HG03139 (cell line): ENCODE data around the gene CGNL1.

Experiments
- ATAC-seq: cut with Tn5 transposase; IDR thresholded peaks from one replicate; pipeline ENCODE4 v1.9.1; 2021; ENCODE audit not compliant: unreplicated experiment

The CGNL1 gene, protein sequence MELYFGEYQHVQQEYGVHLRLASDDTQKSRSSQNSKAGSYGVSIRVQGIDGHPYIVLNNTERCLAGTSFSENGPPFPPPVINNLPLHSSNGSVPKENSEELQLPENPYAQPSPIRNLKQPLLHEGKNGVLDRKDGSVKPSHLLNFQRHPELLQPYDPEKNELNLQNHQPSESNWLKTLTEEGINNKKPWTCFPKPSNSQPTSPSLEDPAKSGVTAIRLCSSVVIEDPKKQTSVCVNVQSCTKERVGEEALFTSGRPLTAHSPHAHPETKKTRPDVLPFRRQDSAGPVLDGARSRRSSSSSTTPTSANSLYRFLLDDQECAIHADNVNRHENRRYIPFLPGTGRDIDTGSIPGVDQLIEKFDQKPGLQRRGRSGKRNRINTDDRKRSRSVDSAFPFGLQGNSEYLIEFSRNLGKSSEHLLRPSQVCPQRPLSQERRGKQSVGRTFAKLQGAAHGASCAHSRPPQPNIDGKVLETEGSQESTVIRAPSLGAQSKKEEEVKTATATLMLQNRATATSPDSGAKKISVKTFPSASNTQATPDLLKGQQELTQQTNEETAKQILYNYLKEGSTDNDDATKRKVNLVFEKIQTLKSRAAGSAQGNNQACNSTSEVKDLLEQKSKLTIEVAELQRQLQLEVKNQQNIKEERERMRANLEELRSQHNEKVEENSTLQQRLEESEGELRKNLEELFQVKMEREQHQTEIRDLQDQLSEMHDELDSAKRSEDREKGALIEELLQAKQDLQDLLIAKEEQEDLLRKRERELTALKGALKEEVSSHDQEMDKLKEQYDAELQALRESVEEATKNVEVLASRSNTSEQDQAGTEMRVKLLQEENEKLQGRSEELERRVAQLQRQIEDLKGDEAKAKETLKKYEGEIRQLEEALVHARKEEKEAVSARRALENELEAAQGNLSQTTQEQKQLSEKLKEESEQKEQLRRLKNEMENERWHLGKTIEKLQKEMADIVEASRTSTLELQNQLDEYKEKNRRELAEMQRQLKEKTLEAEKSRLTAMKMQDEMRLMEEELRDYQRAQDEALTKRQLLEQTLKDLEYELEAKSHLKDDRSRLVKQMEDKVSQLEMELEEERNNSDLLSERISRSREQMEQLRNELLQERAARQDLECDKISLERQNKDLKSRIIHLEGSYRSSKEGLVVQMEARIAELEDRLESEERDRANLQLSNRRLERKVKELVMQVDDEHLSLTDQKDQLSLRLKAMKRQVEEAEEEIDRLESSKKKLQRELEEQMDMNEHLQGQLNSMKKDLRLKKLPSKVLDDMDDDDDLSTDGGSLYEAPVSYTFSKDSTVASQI

DNA sequence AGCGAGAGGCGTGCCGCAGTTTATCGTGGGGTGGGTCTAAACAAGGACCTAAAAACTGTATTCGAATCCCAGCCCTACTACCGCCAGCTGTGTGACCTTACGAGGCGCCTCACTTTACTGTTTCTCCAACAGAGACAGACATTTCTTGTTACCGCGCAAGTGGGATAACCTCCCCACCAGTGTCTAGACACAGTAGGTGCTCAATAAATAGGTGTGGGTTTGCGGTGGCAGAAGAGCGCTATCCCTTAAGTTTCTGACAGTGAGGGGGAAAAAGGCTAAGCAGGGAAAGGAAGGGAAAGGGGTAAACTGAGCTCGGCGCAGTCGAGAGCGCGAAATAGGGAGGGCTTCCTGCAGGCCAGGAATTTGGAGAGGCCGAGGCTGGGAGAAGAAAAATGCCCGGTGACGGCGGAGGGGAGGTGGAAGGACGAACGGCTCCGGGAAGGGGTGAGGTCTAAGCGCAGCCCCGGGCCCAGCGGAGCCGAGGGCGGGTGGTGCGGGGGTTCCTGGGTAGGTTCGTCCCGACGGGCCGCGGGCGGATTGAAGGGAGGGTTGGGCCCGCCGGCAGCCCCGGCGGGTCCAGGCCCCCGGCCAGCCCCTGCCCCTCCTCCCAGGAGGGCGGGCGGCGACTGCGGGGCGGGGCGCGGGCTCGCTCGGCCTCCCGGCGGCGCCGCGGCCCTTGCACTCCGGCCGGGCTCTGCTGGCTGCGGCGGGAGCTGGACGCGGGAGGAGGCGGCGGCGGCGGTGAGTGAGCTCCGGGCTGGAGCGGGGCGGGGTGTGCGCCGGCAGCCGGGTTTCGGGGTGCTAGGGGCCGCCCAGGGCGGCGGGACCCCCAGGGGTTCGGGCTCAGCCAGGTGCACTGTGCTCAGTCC is at the start of gene CGNL1:
CGNL1 (plus strand) TSS at position 679 of the 869 bp plus-strand sequence. CDS start 61,495 bp downstream, outside the sequence.
- no peak for ATAC-seq

DNA sequence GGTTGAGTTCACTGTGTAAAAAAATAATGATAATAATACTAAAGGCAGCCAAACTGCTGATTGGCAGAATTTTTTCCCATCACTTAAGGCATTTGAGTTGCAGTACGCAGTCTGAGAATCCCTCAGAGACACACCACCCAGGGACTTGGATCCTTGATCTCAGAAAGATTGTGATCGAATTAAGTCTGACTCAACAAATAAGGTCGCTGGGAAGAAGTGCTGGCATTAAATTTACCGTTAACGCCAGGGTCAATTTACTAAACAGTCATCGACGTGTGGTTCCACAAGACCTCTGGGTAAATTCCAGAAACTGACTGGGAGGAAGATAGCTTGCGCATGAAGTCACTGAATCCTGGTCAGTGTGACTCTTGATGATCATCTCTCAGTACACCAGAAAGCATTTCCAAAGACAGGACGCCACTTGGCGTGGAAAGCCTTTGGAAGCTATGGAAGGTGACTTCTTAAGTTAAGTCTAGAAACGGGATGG is 48.3 kb upstream of the CGNL1 start:
- ATAC-seq: no peak

DNA sequence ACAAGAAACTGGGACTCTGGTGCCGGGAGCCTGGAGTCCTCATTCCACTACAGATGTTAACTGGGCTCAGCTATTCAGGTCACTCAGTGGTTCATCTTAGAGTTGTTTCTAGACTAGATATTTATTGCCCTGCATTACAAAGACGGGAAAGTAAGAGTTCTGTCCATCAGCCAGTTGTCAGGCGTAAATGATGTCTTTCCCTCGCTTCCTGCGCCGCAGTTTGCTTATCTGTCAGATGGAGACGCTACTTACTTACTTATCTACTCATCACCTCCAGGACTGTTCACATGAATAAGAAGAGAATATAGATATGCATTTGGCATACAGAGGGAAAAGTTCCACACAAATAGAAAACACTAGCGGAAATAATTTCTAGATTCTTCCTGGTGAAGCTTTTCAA is 47.8 kb upstream of the CGNL1 start:
- no peak for ATAC-seq

DNA sequence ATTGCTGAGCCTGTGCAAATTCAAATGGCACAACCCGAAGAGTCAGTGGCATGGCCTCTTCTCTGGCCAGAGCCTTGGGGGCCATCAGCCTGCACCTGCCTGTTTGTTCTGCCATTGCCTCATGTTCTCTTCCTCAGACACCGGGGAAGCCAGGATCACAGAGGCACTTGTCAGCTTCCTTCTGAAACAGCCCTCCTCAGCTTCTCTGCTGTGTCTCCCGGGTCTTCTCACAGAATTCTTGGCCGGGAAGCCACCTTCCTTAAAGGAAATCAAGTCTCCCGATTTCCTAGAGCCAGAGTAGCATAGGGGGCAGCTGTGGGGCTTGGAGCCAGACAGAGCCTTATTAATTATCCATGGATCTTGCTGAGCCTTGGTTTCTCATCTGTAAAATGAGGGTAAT is 47.4 kb upstream of the CGNL1 start:
- ATAC-seq: no peak

DNA sequence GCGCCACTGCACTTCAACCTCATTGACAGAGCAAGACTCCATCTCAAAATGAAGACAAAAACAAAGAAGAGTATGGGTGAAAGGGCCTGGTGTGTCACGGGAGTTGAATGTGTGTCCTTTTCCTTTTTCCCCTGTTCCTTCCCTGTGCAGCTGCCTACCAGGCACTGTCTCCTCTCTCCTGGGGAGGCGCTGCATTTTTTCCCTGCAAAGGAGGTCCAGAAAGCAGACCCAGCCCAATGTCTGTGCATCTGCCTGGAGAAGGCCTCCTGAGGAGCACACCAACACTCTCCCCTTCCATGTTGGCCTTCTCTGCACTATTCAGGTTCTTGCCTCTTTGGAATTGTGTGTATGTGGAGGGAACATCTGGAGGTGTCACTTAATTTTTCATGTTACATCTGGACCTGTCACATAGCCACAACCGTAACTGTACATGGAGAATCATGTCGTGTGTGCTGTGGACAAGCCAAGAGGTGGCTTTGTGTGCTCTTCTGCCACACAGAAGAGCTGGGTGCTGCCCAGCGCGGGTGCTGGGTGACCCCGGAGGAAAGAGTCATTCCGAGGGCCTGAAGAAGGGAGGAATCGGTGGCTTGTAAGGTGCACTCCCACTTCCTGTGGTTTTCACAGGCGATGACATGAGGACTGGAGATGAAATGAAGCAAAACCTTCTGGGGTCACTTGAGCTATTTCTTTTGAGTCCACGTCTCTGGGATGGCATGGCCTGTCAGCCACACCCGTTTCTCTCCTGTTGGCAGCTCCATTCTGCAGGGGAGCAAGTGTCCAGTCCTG is 46.5 kb upstream of the CGNL1 start:
- ATAC-seq: no peak

DNA sequence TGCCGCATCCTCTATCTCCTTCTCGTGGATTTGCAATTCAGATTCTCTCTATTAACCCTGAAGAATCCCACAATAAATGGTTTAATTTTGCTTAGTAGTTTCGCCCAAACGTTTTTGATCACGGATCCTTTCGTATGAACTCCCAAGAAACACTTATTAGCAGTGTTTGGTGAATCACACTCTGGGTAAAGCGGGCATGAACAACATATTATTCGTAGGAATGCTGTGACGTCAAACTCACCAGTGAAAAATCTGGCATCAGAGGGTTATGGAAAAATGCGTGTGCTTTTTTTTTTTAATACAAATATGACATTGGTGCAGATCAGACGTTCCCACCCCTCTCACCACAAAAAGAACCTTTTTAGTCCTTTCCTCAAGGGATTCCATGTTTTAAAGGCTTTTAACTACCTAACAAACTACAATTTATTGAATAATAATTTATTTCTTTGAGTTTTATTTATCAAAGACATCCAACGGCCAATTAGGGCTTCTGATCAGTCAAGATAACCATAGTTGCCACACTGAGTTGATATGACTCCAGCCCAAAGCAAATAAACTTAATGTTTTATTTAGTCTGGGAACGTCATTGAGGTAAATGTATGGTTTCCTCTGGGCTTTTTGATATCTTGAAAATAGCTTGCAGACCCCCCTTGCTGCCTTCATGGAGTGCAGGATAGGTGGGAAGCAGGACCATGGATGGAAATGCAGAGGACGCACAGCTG is 45.5 kb upstream of the CGNL1 start:
- ATAC-seq: no peak

DNA sequence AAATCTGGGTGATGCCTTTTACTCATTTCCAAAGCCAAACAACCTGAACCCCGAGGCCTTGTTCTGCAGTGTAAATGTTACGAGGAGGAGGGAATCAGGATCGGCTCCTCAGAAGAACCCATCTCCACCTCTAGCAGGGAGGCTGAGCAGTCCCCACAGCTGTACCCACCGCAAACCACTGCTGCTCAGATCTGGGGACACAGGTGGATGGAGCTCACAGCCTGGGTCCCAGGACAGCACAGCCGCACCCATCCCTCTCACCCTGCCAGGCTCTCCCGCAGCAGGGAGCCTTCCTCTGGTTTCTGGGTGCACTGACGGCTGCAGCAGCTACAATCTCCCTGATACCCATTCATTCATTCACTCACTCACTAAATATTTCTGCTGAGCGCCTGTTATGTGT is 44.0 kb upstream of the CGNL1 start:
- no peak for ATAC-seq

DNA sequence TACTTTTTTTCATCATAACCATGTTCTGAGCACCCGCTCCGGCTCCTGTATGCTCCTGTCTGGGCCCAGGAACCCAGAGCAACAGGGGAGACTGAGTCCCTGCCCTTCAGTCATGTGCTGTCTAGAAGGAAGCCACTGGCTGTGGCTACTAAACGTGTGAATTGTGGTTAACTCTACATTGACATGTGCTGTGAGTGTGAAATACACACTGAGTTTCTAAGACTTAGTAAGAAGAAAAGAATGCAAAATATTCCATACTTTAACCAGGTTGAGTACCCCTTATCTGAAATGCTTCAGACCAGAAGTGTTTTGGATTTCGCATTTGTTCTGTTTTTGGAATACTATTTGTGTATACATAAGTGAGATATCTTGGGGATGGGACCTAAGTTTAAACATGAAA is 42.8 kb upstream of the CGNL1 start:
- ATAC-seq: no peak

DNA sequence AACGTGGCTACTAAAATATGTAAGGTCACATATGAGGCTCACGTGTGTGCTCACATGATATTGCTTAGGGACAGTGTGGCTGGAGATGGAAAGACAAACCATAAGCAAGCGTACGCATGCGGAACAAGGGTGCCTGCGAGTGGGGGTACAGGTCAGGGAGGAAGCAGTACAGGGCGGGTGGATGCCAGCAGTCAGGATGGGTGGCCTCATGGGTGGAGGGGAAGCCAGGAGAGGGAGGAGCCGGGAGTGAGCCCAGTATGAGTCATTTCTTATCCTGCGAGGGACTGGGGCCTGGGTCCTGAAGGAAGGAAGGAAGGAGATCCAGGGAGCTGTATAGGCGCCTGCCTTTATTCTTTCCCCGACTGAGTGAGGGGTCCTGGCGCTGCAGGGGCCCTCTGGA is 42.0 kb upstream of the CGNL1 start:
- ATAC-seq: no peak

DNA sequence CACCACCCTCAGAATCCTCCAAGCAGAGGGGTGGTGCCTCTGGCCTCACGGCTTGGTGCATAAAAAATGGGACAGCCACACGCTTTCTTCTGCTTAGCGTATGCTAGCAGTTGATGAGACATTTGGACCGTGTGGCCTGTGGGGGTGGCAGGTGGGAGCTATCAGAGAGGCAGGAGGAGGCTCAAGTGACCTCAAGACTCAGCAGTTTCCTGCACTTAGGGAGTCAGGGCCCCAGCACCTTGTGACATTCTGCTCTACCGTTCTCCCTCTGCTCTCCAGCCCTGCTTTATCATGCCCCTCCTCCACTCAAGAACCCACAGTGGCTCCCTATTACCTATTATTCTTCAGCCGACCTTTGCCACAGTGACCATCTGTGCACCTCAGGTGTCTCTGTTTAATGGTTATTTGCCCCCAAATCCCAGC is 41.0 kb upstream of the CGNL1 start:
- ATAC-seq: no peak

DNA sequence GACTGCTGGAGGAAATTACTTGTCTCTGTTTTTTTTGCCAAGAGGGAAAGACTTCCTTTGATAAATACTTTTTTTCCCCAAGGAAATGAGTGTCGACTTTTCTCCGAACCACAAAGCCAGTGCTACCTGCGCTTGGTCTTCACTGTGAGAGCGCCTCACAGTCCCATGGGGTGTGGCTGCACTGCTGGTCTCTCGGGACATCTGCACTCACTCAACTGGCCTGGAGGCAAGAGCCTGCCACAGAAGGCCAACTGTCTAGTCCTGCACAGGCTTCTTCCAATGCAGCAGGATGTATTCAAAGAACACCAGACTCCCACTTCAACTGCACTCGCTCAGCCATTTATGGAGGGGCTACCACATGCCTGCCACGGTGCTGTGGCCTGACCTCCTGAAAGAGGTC is 40.6 kb upstream of the CGNL1 start:
- no peak for ATAC-seq

DNA sequence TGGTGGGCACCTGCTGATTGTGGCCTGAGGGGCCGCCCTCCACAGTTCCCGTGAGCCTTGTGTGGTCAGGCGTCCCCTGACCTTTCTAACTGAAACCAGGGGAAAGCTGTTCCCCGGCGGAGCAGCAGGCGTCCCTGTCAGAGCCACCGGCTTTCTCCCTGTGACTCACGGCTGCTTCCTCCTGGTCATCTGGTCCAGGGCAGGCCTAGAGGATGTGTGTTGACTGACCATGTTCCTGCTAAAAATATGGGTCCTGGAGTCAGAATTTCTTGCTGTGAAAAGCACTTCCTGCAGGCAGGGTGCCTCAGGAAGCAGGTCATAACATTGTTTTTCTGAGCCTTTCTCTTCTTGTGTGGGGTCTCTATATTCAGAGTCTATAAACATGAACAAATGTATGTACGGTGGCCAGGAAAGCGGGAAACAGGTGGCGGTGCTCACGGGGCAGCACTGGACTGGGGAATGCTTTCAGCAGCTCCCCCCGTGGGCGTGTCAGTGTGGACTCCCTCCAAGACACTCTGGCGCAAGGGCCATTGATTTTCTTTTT is 38.4 kb upstream of the CGNL1 start:
- no peak for ATAC-seq

DNA sequence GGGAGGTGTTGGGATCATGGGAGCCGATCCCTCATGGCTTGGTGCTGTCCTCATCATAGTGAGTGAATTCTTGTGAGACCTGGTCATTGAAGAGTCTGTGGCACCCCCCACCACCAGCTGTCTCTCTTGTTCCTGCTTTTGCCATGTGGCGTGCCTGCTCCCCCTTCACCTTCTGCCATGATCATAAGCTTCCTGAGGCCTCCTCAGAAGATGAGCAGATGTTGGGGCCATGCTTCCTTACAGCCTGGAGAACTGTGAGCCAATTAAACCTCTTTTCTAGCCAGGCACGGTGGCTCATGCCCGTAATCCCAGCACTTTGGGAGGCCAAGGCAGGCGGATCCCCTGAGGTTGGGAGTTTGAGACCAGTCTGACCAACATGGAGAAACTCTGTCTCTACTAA is 37.0 kb upstream of the CGNL1 start:
- ATAC-seq: no peak

DNA sequence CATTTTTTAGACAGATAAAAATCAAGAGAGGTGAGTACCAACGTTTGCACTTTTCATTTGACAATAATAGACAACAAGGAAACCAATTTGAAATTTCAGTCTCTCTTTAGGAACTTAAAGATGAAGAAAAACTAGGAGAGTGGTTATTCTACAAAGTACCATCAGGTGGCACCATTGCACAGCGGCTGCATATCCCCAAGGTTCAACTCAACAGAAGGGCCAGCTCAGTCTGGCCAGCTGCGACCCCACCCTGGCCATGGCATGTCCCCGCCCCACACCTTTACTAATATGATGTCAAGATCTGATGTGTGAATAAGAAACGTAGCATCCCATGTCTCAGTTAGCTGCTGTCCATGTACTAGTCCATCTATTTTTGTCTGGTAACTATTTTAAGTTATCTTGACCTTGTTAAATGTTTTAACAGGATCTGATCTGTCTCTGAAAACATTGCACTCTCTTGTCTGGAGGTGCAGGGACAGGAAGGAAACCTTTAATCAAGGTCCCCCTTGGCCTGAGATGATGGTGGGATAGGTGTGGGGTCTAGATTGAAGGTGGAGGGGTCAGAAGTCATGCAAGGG is 35.5 kb upstream of the CGNL1 start:
- ATAC-seq: no peak

DNA sequence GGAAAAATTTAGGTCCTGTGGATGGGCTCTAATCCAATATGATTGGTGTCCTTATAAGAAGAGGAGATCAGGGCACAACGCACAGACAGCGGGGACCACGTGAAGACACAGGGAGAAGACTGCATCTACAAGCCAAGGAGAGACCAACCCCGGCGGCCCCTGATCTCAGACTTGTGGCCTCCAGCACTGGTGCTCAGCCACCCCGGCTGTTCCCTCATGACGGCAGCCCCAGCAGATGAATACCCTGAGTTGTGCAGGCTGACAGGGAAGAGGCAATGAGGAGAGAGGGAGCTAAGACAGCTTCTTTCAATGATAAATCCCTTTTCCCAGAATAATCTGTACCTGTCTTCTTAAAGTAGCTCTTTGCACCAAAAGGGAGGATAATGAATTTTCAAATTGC is 33.3 kb upstream of the CGNL1 start:
- no peak for ATAC-seq

DNA sequence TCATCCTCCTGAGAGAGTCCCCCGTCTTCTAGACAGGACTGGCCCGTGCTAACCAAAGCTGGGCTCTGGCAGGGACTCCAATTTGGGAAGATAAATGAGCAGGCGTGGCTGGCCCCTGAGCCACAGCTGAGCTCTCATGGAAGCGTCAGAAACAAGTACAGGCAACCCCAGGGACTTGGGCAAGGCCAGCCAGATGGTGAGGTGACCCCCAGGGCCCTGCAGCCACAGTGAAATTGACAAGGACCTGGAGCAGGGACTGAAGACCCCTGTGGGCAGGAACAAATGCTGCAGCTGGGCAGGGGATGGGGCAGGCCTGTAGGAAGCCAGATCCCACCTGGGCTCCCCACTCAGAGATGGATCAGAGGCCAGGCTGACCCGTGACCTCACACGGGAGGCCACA is 32.8 kb upstream of the CGNL1 start:
- ATAC-seq: no peak

DNA sequence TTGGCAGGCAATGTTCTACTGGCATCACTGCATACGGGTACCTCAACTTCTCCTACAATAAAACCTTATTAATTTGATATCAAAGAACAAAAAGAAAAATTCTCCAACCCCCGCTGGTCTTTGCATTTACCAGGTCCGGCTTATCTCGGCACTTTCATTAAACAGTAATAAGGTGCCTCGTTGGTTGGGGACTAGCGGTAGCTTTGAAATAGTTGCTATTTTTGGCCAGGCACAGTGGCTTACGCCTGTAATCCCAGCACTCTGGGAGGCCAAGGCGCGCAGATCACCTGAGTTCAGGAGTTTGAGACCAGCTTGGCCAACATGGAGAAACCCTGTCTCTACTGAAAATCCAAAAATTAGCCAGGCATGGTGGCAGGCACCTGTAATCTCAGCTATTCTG is 32.0 kb upstream of the CGNL1 start:
- ATAC-seq: no peak

DNA sequence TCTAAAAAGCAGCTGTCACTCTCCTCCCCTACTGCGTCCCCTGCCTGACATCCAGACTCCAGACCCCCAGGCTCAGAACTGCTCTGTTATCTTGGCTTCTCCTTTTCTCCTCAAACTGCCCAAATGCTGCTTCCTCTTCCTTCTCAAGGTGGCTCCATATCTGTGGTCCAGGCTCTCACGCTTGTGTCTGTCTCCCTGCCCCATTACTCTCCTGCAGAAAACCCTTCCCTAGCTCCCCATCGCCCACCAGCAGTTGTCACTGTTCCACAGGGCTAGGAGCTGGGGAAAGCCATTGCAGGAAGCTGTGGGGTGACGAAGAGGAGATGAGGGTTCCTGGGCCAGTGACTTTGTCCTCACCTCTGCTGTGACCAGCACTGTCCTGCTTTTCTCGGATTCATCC is 30.7 kb upstream of the CGNL1 start:
- ATAC-seq: no peak
